Natural killer cell (primary cell): ENCODE data around the gene KRTAP19-7. TPM values are rescaled to one million over a fixed set of nuclear protein-coding genes. Genes with fewer than 3 reads are reported as not detected.

Source experiments
- ATAC-seq, 3 donors: fragments of 150-1000 bp in 2 of 3; fragments of 200-7000 bp in 1 of 3; cut with Tn5 transposase; 1 replicate in 1 of 3; 2 replicates in 2 of 3; pipeline ENCODE4 v1.10.0; 2021; ENCODE audit warnings: mild to moderate bottlenecking in 2 of 3, moderate library complexity in 2 of 3
- DNase-seq, 2 donors: peaks; one replicate each; pipeline versions ENCODE4 v3.0.0 to v3.0.0-alpha.2; 2013 to 2021; ENCODE audit warnings: mixed read lengths in 1 of 2
- H3K27ac ChIP-seq: one replicate; pipeline ENCODE4 v1.5.1; 2013; ENCODE audit warnings: mild to moderate bottlenecking, low read length
- H3K27me3 ChIP-seq: one replicate; pipeline ENCODE4 v1.6.1; 2013; ENCODE audit warnings: low read length; ENCODE audit not compliant: control insufficient read depth, insufficient read depth
- H3K36me3 ChIP-seq: one replicate; pipeline ENCODE4 v1.6.1; 2013; ENCODE audit warnings: low read length; ENCODE audit not compliant: control insufficient read depth, insufficient read depth
- H3K4me1 ChIP-seq: one replicate; pipeline ENCODE4 v1.6.1; 2013; ENCODE audit warnings: low read length; ENCODE audit not compliant: control insufficient read depth, insufficient read depth
- H3K4me3 ChIP-seq: one replicate; pipeline ENCODE4 v1.5.1; 2013; ENCODE audit warnings: low read length
- H3K9me3 ChIP-seq: one replicate; pipeline ENCODE4 v1.6.1; 2013; ENCODE audit warnings: low read length; ENCODE audit not compliant: control insufficient read depth, insufficient read depth
- H3K27ac Mint-ChIP-seq, 2 donors: one replicate each; pipeline ENCODE4 v1.8.0; 2022; ENCODE audit warnings: mild to moderate bottlenecking in 2 of 2, mixed read lengths in 2 of 2, moderate library complexity in 1 of 2
- H3K27me3 Mint-ChIP-seq, 2 donors: one replicate each; pipeline ENCODE4 v1.8.0; 2022; ENCODE audit warnings: low read depth in 2 of 2, mixed read lengths in 2 of 2
- H3K36me3 Mint-ChIP-seq: one replicate; pipeline ENCODE4 v1.8.0; 2022; ENCODE audit warnings: mixed read lengths
- H3K4me1 Mint-ChIP-seq, 2 donors: one replicate each; pipeline ENCODE4 v1.8.0; 2022; ENCODE audit warnings: mixed read lengths in 2 of 2
- H3K4me3 Mint-ChIP-seq: one replicate; pipeline ENCODE4 v1.8.0; 2022; ENCODE audit warnings: mild to moderate bottlenecking, moderate library complexity, mixed read lengths
- H3K9me3 Mint-ChIP-seq, 2 donors: one replicate each; pipeline ENCODE4 v1.8.0; 2022; ENCODE audit warnings: mixed read lengths in 2 of 2
- CTCF ChIP-seq: fragments of 200-600 bp; IDR thresholded peaks from one replicate; pipeline ENCODE4 v1.8.0; 2022; ENCODE audit warnings: antibody characterized with exemption
- WGBS: methylation state at CpG from one replicate; pipeline ENCODE4 v1.1.7; 2013; ENCODE audit warnings: missing lambda C conversion rate; ENCODE audit not compliant: insufficient coverage; 5-methylcytosine and 5-hydroxymethylcytosine counted together
- intact Hi-C: fragments of 100-400 bp; cut with micrococcal nuclease; formaldehyde crosslinking; loops from one replicate; pipeline ENCODE4 v1.14.2; 2022
- total RNA-seq, 4 donors: library from RNA; stranded (reverse); fragments of 120-200 nt in 1 of 4; gene quantifications; one replicate each; pipeline versions ENCODE4 v1.2.3 to v1.2.4, GENCODE V29; 2013 to 2022

The KRTAP19-7 gene
- total RNA-seq, 3 donors from 2014 or later (not counting 1 experiment from before 2014, with no cell fraction given): not detected

- H3K36me3 ChIP-seq: no peaks in the 10 kb centered on the region
- no peak for DNase-seq
- H3K9me3 ChIP-seq: no peaks in the 10 kb centered on the region
- intact Hi-C loops: no loop called here
- Mint-ChIP-seq H3K27ac (no peak within 1 kb of the TSS), H3K4me1 (no peaks in the 10 kb centered on the region), H3K9me3 (peaks cover 10 to 12% of the 10 kb centered on the region in 2 donors), H3K4me3 (no peak within 1 kb of the TSS), H3K36me3 (no peaks in the 10 kb centered on the region), H3K27me3 (no peaks in the 10 kb centered on the region)
- TF ChIP-seq CTCF: no peak
- H3K27ac ChIP-seq: no peak within 1 kb of the TSS
- no peaks in the 10 kb centered on the region for H3K27me3 ChIP-seq
- ATAC-seq: no peak
- no peak within 1 kb of the TSS for H3K4me3 ChIP-seq
- no peaks in the 10 kb centered on the region for H3K4me1 ChIP-seq
- WGBS: 67% methylated on average over 1 of the region's 1 CpG
Measured at GRCh38 chr21:30541764-30542163, 19.4 kb downstream of the KRTAP19-7 start, which contains the start of gene KRTAP19-6. Gene KRTAP19-6, minus strand, starts transcription at chr21:30541864. Its CDS starts 31 bp downstream, at chr21:30541833.

- H3K36me3 Mint-ChIP-seq: peaks cover 6% of the 10 kb centered on the region
- no peak for DNase-seq
- no peak overlapping the region for H3K4me3 ChIP-seq
- peaks cover 7 to 10% of the 10 kb centered on the region in 2 donors for H3K9me3 Mint-ChIP-seq
- no peak overlapping the region for H3K27ac ChIP-seq
- H3K27me3 ChIP-seq: no peaks in the 10 kb centered on the region
- H3K9me3 ChIP-seq: no peaks in the 10 kb centered on the region
- ATAC-seq: no peak
- no peak for TF ChIP-seq CTCF
- no peaks in the 10 kb centered on the region for H3K36me3 ChIP-seq
- no peaks in the 10 kb centered on the region for H3K27me3 Mint-ChIP-seq
- no peaks in the 10 kb centered on the region for H3K4me1 ChIP-seq
- H3K4me3 Mint-ChIP-seq: no peak overlapping the region
- no peaks in the 10 kb centered on the region for H3K4me1 Mint-ChIP-seq
- intact Hi-C loops: no loop called here
- WGBS: 100% methylated on average over 1 of the region's 1 CpG
- H3K27ac Mint-ChIP-seq: no peak overlapping the region
Measured at GRCh38 chr21:30518876-30519275, 42.2 kb downstream of the KRTAP19-7 start.

GRCh38 chr21:30515681-30516080 lies 45.4 kb downstream of the KRTAP19-7 start:
- ATAC-seq (no peak), DNase-seq (no peak)
- peaks cover 8 to 10% of the 10 kb centered on the region in 2 donors for H3K9me3 Mint-ChIP-seq
- no peaks in the 10 kb centered on the region for H3K36me3 ChIP-seq
- H3K27me3 Mint-ChIP-seq: no peaks in the 10 kb centered on the region
- H3K4me3 Mint-ChIP-seq: no peak overlapping the region
- H3K27ac Mint-ChIP-seq: no peak overlapping the region
- H3K27ac ChIP-seq: no peak overlapping the region
- intact Hi-C loops: no loop called here
- H3K27me3 ChIP-seq: no peaks in the 10 kb centered on the region
- H3K4me1 ChIP-seq: no peaks in the 10 kb centered on the region
- peaks cover 6% of the 10 kb centered on the region for H3K36me3 Mint-ChIP-seq
- H3K4me3 ChIP-seq: no peak overlapping the region
- TF ChIP-seq CTCF: no peak
- peaks cover 3% of the 10 kb centered on the region for H3K9me3 ChIP-seq
- H3K4me1 Mint-ChIP-seq: no peaks in the 10 kb centered on the region
- WGBS: 88% methylated on average over 1 of the region's 1 CpG

Other genes with a start within 250 kb of the KRTAP19-7 start
- not detected for gene KRTAP26-1, start 241.0 kb downstream of the KRTAP19-7 start, total RNA-seq
- gene KRTAP27-1, start 223.6 kb downstream of the KRTAP19-7 start, total RNA-seq: not detected
- not detected for gene KRTAP23-1, start 212.7 kb downstream of the KRTAP19-7 start, total RNA-seq
- not detected for gene KRTAP13-2, start 189.0 kb downstream of the KRTAP19-7 start, total RNA-seq
- gene KRTAP13-1, start 165.3 kb downstream of the KRTAP19-7 start, total RNA-seq: not detected
- not detected for gene KRTAP13-3, start 135.4 kb downstream of the KRTAP19-7 start, total RNA-seq
- gene KRTAP13-4, start 131.1 kb downstream of the KRTAP19-7 start, total RNA-seq: not detected
- gene KRTAP15-1, start 121.0 kb downstream of the KRTAP19-7 start, total RNA-seq: not detected
- gene KRTAP19-1, start 80.9 kb downstream of the KRTAP19-7 start, total RNA-seq: not detected
- gene KRTAP19-2, start 73.9 kb downstream of the KRTAP19-7 start, total RNA-seq: not detected
- not detected for gene KRTAP19-3, start 69.3 kb downstream of the KRTAP19-7 start, total RNA-seq
- gene KRTAP19-4, start 64.1 kb downstream of the KRTAP19-7 start, total RNA-seq: not detected
- gene KRTAP19-5, start 59.2 kb downstream of the KRTAP19-7 start, total RNA-seq: not detected
- not detected for gene KRTAP19-6, start 19.4 kb downstream of the KRTAP19-7 start, total RNA-seq
- gene KRTAP22-2, start 29.1 kb upstream of the KRTAP19-7 start, total RNA-seq: not detected
- not detected for gene KRTAP6-3, start 31.1 kb upstream of the KRTAP19-7 start, total RNA-seq
- gene KRTAP6-2, start 37.6 kb upstream of the KRTAP19-7 start, total RNA-seq: not detected
- not detected for gene KRTAP22-1, start 39.8 kb upstream of the KRTAP19-7 start, total RNA-seq
- gene KRTAP6-1, start 52.6 kb upstream of the KRTAP19-7 start, total RNA-seq: not detected
- not detected for gene KRTAP20-1, start 55.1 kb upstream of the KRTAP19-7 start, total RNA-seq
- gene KRTAP20-4, start 59.3 kb upstream of the KRTAP19-7 start, total RNA-seq: not detected
- not detected for gene KRTAP20-2, start 73.9 kb upstream of the KRTAP19-7 start, total RNA-seq
- not detected for gene KRTAP20-3, start 81.5 kb upstream of the KRTAP19-7 start, total RNA-seq
- not detected for gene KRTAP21-3, start 157.5 kb upstream of the KRTAP19-7 start, total RNA-seq
- gene KRTAP21-2, start 185.9 kb upstream of the KRTAP19-7 start, total RNA-seq: not detected
- not detected for gene KRTAP21-1, start 194.1 kb upstream of the KRTAP19-7 start, total RNA-seq